G401 (cell line): ENCODE results near the gene ZNF616. TPM values are rescaled to one million over a fixed set of nuclear protein-coding genes. Genes with fewer than 3 reads are reported as not detected.
A peak's percentile ranks its signal among the peaks of the same experiment; 100 is the strongest.
"Not testable (repeated sequence)": the region's sequence is repeated elsewhere in the genome, so short reads cannot be mapped to it uniquely, and the experiment has no call there.

ENCODE experiments used
- DNase-seq: peaks from one replicate; pipeline ENCODE4 v3.0.0-alpha.2; 2015; ENCODE audit warnings: low spot score
- in situ Hi-C: cut with HindIII; loops from 2 replicates; pipeline ENCODE4 v1.10.0; 2016; ENCODE audit warnings: low sequenced_read_pairs, mixed read lengths
- total RNA-seq: library from RNA; depleted of rRNA; stranded (reverse); fragments of >200 nt; shearing (Covaris generic); gene quantifications from 2 replicates; pipeline ENCODE4 v1.2.3, GENCODE V29; 2014; rRNA removed

The ZNF616 gene
- total RNA-seq, 1 experiment from 2014 or later: 8.6 TPM

- no peak for DNase-seq
- in situ Hi-C loops: no loop called here
Measured at GRCh38 chr19:52114691-52115090, 25.0 kb downstream of the ZNF616 start.

- no peak for DNase-seq
- in situ Hi-C loops: no loop called here
Measured at GRCh38 chr19:52112624-52113023, 27.1 kb downstream of the ZNF616 start.

DNA sequence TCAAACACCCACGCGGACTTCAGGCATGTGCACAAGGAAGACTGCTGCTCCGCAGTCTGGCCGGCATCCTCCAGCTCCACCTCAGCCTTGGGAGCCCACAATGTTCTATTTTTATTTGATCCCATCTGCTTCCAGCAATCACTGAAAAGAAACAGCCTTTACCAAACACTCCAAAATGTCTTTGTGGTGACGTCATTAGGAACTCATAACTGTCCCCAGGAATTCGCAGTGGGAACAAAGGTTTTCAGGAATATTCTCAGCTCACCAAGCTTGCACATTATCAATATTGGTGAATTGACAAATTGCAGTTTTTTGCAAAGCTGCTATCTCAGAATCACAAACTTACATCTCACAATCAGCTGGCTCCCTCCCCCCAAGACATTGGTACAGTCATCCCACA is 29.0 kb downstream of the ZNF616 start:
- DNase-seq: no peak
- in situ Hi-C loops: no loop called here

DNA sequence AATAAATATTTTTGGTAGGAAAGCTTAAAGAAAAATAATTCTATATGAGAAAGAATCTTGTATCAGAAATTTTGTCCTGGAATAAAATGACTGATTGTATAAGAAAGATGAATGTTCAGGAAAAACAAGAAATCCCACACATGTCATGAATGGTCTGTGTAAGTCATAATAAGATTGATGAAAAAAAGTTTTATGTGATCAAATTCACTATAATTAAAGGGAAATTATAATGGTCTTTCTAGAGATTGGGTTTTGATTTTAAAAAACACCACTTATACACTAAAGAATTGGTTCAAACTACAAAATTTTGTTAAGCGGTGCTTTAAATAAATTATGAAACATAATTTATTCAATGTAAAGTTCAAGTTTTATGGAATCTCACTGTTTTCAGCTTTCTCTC is 37.0 kb downstream of the ZNF616 start:
- DNase-seq: no peak
- in situ Hi-C loops: no loop called here

DNA sequence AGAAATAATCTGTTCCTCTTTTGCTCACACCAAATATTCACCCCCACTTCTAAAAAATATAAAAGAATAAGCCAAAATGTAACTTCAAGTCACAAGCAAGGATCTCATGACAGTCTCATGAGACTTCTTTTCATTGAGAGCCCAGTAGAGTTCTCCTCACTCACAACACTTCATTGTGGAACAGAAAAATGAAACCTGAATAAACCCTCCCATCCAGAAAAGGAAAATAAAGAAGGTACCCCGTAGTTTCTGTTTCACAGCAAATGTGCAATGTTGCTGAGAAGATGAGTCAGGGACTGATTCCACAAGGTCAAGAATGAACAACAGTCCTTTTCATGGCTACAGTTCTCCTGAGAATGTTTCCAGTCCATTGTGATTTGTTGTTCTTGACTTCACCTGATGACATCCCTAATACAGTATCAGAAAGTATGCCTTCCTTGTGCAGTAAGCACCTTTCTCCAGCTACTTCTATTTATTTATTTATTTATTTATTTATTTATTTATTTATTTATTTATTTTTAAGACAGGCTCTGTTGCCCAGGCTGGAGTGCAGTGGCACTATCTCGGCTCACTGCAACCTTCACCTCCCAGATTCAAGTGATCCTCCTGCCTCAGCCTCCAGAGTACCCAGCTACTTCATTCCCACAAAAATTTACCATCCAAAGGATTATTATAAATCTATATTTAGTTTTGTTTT is 37.7 kb downstream of the ZNF616 start:
- in situ Hi-C loops: no loop called here
- DNase-seq: no peak

GRCh38 chr19:52099497-52100138 is 40.1 kb downstream of the ZNF616 start:
- no peak for DNase-seq
- in situ Hi-C loops: no loop called here

GRCh38 chr19:52096416-52096815 is 43.3 kb downstream of the ZNF616 start:
- DNase-seq, in situ Hi-C loops: not testable (repeated sequence)

GRCh38 chr19:52095172-52096014 is 44.3 kb downstream of the ZNF616 start, which contains the start of gene ZNF841:
Gene ZNF841 (minus strand): TSS chr19:52095765. CDS start chr19:52084801, 10,964 bp downstream.
- peak; percentile 97 for DNase-seq
- in situ Hi-C loops: no loop called here

DNA sequence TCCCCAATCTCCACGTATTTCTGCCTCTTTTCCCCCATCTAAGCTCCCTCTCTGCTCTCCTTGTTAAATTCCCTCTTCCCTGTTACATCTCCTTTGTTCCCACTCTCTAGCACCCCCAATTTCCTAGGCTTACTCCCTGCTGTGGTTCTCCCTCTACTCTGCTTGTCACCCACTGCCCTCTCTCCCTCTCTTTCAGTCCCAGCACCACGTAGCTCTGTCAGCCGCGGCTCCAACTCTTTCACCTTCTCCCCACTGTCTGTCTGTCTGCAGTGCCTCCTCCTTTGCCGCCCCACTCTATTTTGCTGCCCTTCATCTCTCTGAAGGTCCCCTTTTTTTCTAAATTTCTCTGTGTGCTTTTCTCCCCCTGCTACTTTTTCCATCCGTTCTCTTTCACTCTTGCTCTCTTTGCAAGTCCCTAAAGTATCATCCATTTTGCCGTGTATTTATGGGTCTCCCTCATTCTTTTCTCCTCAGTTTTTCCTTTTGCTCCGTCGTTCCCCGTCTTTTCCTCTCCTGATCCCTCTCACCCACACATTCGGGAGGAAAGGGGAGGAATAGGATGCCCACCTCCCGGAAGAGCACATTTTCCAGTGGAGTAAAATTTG is 45.1 kb downstream of the ZNF616 start:
- in situ Hi-C loops: no loop called here
- no peak for DNase-seq

- in situ Hi-C loops: no loop called here
- DNase-seq: no peak
Measured at GRCh38 chr19:52086481-52086880, 53.3 kb downstream of the ZNF616 start.

- in situ Hi-C loops: no loop called here
- DNase-seq: no peak
Measured at GRCh38 chr19:52070496-52070895, 69.2 kb downstream of the ZNF616 start.

DNA sequence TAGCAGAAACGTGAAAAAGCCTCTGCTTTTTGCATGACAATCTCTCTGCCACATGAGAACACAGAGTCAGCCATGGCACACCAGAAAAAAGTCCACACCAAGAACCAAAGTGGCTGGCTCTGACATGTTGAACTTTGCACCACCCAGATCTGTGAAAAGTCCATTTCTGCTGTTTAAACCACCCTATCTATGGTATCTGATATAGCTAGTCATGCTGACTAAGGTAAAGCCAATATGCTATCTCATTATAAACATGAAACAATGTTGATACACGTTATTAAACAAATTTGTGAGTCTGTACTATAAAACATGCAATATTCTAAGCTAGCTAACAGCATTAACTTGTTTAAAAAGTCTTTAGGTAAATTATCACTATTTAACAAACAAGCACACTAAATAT is 70.1 kb downstream of the ZNF616 start:
- in situ Hi-C loops: no loop called here
- no peak for DNase-seq

GRCh38 chr19:52066258-52066863 is 73.4 kb downstream of the ZNF616 start:
- in situ Hi-C loops: no loop called here
- no peak for DNase-seq

GRCh38 chr19:52065399-52065798 is 74.3 kb downstream of the ZNF616 start:
- in situ Hi-C loops: no loop called here

More at GRCh38 chr19:52065399-52065798, 74.3 kb downstream of the ZNF616 start:
- no peak for DNase-seq

Other genes with a start within 250 kb of the ZNF616 start
- 7.0 and 10.5 TPM in 2 replicates for gene ZNF649, start 234.9 kb downstream of the ZNF616 start, total RNA-seq
- gene ZNF613, start 212.5 kb downstream of the ZNF616 start, total RNA-seq: 3.5 and 18.3 TPM in 2 replicates
- gene ZNF350, start 153.1 kb downstream of the ZNF616 start, total RNA-seq: 1.8 and 4.7 TPM in 2 replicates
- 0.62 and 9.8 TPM in 2 replicates for gene ZNF615, start 131.7 kb downstream of the ZNF616 start, total RNA-seq
- 7.3 and 20.3 TPM in 2 replicates for gene ZNF614, start 111.6 kb downstream of the ZNF616 start, total RNA-seq
- 6.5 and 14.4 TPM in 2 replicates for gene ZNF432, start 91.1 kb downstream of the ZNF616 start, total RNA-seq
- 1.8 and 2.2 TPM in 2 replicates for gene ZNF841, start 44.2 kb downstream of the ZNF616 start, total RNA-seq
- 0.49 and 3.1 TPM in 2 replicates for gene ZNF836, start 31.7 kb upstream of the ZNF616 start, total RNA-seq
- 226 and 269 TPM in 2 replicates for gene PPP2R1A, start 50.1 kb upstream of the ZNF616 start, total RNA-seq
- 5.6 and 6.8 TPM in 2 replicates for gene ZNF766, start 129.6 kb upstream of the ZNF616 start, total RNA-seq
- gene ZNF480, start 157.2 kb upstream of the ZNF616 start, total RNA-seq: 4.9 and 9.1 TPM in 2 replicates
- 0.47 TPM in 1 of 2 replicates, not detected in the other for gene ZNF610, start 196.3 kb upstream of the ZNF616 start, total RNA-seq
- not detected in 2 replicates for gene ZNF880, start 230.0 kb upstream of the ZNF616 start, total RNA-seq